Hepatocyte (in vitro differentiated cells): ENCODE results near the gene DENND5B. TPM values are rescaled to one million over a fixed set of nuclear protein-coding genes. Genes with fewer than 3 reads are reported as not detected.
"Not testable (repeated sequence)": the region's sequence is repeated elsewhere in the genome, so short reads cannot be mapped to it uniquely, and the experiment has no call there.

ENCODE experiments used
- DNase-seq: peaks from one replicate; pipeline ENCODE4 v3.0.0-alpha.2; 2016; ENCODE audit warnings: low spot score
- H2AFZ ChIP-seq: fragments of 200-600 bp; sonication (generic); 2 replicates; pipeline ENCODE4 v1.6.0; 2016; ENCODE audit warnings: antibody characterized with exemption, mild to moderate bottlenecking
- H3K27ac ChIP-seq: fragments of 200-600 bp; sonication (generic); 2 replicates; pipeline ENCODE4 v1.5.1; 2016; ENCODE audit warnings: mild to moderate bottlenecking
- H3K27me3 ChIP-seq: fragments of 200-600 bp; sonication (generic); 2 replicates; pipeline ENCODE4 v1.6.1; 2016
- H3K36me3 ChIP-seq: fragments of 200-600 bp; sonication (generic); replicated peaks from 2 replicates; pipeline ENCODE4 v1.5.1; 2016; ENCODE audit warnings: low read depth; ENCODE audit not compliant: insufficient read depth
- H3K4me1 ChIP-seq: fragments of 200-600 bp; sonication (generic); 2 replicates; pipeline ENCODE4 v1.5.1; 2016; ENCODE audit warnings: mild to moderate bottlenecking, moderate library complexity; ENCODE audit not compliant: insufficient read depth
- H3K4me2 ChIP-seq: fragments of 200-600 bp; sonication (generic); 2 replicates; pipeline ENCODE4 v1.6.0; 2016
- H3K4me3 ChIP-seq: fragments of 200-600 bp; sonication (generic); 2 replicates; pipeline ENCODE4 v1.5.1; 2016; ENCODE audit warnings: mild to moderate bottlenecking
- H3K79me2 ChIP-seq: fragments of 200-600 bp; sonication (generic); 2 replicates; pipeline ENCODE4 v1.6.0; 2017; ENCODE audit warnings: mild to moderate bottlenecking
- H3K9me2 ChIP-seq: fragments of 200-600 bp; sonication (generic); replicated peaks from 2 replicates; pipeline ENCODE4 v1.6.0; 2017; ENCODE audit warnings: mild to moderate bottlenecking; ENCODE audit not compliant: insufficient read depth
- H3K9me3 ChIP-seq: fragments of 200-600 bp; sonication (generic); 2 replicates; pipeline ENCODE4 v1.5.1; 2016; ENCODE audit warnings: low read depth, mild to moderate bottlenecking
- H4K20me1 ChIP-seq: fragments of 200-600 bp; sonication (generic); 2 replicates; pipeline ENCODE4 v1.6.0; 2016; ENCODE audit warnings: mild to moderate bottlenecking; ENCODE audit not compliant: insufficient read depth, poor library complexity, severe bottlenecking
- CTCF ChIP-seq: fragments of 200-600 bp; sonication (generic); IDR thresholded peaks from 2 replicates; pipeline ENCODE4 v1.5.1; 2016; ENCODE audit warnings: antibody characterized with exemption, mild to moderate bottlenecking; ENCODE audit not compliant: poor library complexity
- EZH2 ChIP-seq: fragments of 200-600 bp; sonication (generic); IDR thresholded peaks from 2 replicates; pipeline ENCODE4 v1.6.1; 2016; ENCODE audit warnings: antibody characterized with exemption, mild to moderate bottlenecking, borderline replicate concordance
- EZH2phosphoT487 ChIP-seq: fragments of 200-600 bp; sonication (generic); IDR thresholded peaks from one replicate; pipeline ENCODE4 v1.6.1; 2018; ENCODE audit warnings: antibody characterized with exemption, mild to moderate bottlenecking, low read depth, moderate library complexity; ENCODE audit not compliant: unreplicated experiment, severe bottlenecking
- WGBS: methylation state at CpG from one replicate; pipeline ENCODE4 v1.1.6; 2016; ENCODE audit warnings: low lambda C conversion rate; ENCODE audit errors: missing lambda C conversion rate; 5-methylcytosine and 5-hydroxymethylcytosine counted together
- polyA plus RNA-seq: library from polyadenylated mRNA; unstranded; fragments of >200 nt; fragmentation: Nextera tagmentation; extraction: Ambion mirVana; gene quantifications from 2 replicates; pipeline ENCODE4 v1.2.1, GENCODE V29; 2016
- total RNA-seq: library from RNA; depleted of rRNA; stranded (reverse); fragments of >200 nt; gene quantifications from 2 replicates; pipeline ENCODE4 v1.2.3, GENCODE V29; 2014

DENND5B gene
- total and polyA plus RNA-seq, 2 experiments from 2014 or later, result 10.4 to 24.9 TPM

- 78% methylated on average over 3 of the region's 3 CpGs for WGBS
- TF ChIP-seq EZH2phosphoT487 (no peak), CTCF (no peak), EZH2 (no peak)
- H3K4me2 ChIP-seq, result no peak overlapping the region
- H3K36me3 ChIP-seq, result no peaks in the 10 kb centered on the region
- DNase-seq, result no peak
- peaks cover 8% of the 10 kb centered on the region for H4K20me1 ChIP-seq
- H3K9me3 ChIP-seq, result no peaks in the 10 kb centered on the region
- H3K27me3 ChIP-seq, result no peaks in the 10 kb centered on the region
- H3K79me2 ChIP-seq, result peaks cover 96% of the 10 kb centered on the region
- no peaks in the 10 kb centered on the region for H3K9me2 ChIP-seq
- no peak overlapping the region for H3K4me3 ChIP-seq
- H3K27ac ChIP-seq, result no peak overlapping the region
- H3K4me1 ChIP-seq, result no peaks in the 10 kb centered on the region
- no peak overlapping the region for H2AFZ ChIP-seq
Measured at GRCh38 chr12:31582155-31582554, 8.8 kb downstream of the DENND5B start.

GRCh38 chr12:31578632-31579031 is 12.3 kb downstream of the DENND5B start:
- no peak overlapping the region for H3K27ac ChIP-seq

DNA sequence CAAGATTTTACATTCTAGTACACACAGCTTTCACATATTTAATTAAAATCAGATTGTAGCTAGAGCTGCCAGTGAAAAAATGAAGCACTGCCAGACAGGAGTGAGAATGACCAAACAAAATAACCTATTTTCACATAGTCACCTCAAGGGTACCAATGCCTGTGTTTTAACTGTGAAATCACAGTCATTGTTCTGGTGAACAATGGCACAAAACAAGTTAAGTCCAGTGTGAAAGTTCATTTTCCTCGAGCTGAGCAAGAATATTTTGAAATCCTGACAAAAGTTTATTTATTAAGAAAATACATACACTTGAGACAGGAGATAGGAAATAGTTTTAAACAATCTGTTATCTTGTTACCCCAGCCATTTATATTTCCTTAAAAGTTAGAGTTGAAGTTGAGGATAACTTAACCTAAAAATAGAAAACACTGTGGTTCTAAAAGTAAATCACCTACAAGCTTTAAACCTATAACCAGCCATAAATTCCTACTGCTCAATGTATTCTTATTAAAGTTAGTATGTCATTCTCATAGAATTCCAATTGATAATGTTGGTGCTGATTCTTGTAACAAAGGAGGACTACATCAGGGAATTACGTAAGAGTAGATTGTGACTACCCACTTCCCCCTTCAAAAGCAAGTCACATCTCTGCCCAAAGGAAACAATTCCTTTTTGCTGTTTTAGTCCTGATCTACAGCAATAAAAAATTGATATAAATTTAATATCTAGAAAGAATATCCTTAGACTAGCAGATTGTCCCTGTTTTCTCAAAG is 15.9 kb downstream of the DENND5B start:
- Histone ChIP-seq H3K36me3 (no peaks in the 10 kb centered on the region), H3K4me2 (no peak overlapping the region), H3K27ac (no peak overlapping the region), H2AFZ (no peak overlapping the region), H4K20me1 (peaks cover 12% of the 10 kb centered on the region), H3K4me3 (no peak overlapping the region), H3K9me2 (no peaks in the 10 kb centered on the region), H3K79me2 (peaks cover 91% of the 10 kb centered on the region), H3K9me3 (no peaks in the 10 kb centered on the region), H3K27me3 (no peaks in the 10 kb centered on the region), H3K4me1 (peaks cover 7% of the 10 kb centered on the region)
- DNase-seq, result no peak
- TF ChIP-seq EZH2phosphoT487, result no peak
- no peak for TF ChIP-seq EZH2
- TF ChIP-seq CTCF, result no peak
- WGBS, result 62% methylated on average over 2 of the region's 2 CpGs

More at GRCh38 chr12:31578632-31579031, 12.3 kb downstream of the DENND5B start:
- H3K79me2 ChIP-seq, result peaks cover 96% of the 10 kb centered on the region
- H3K4me1 ChIP-seq, result no peaks in the 10 kb centered on the region
- no peaks in the 10 kb centered on the region for H3K36me3 ChIP-seq
- peaks cover 5% of the 10 kb centered on the region for H4K20me1 ChIP-seq
- TF ChIP-seq EZH2 (no peak), EZH2phosphoT487 (no peak), CTCF (no peak)
- 80% methylated on average over 2 of the region's 2 CpGs for WGBS
- no peak overlapping the region for H3K4me3 ChIP-seq
- H3K9me2 ChIP-seq, result no peaks in the 10 kb centered on the region
- H3K9me3 ChIP-seq, result no peaks in the 10 kb centered on the region
- DNase-seq, result no peak
- H3K27me3 ChIP-seq, result no peaks in the 10 kb centered on the region
- H2AFZ ChIP-seq, result no peak overlapping the region
- no peak overlapping the region for H3K4me2 ChIP-seq

GRCh38 chr12:31574367-31574766 is 16.6 kb downstream of the DENND5B start:
- WGBS, result 93% methylated on average over 7 of the region's 7 CpGs
- H3K36me3 ChIP-seq, H3K4me3 ChIP-seq, H3K9me2 ChIP-seq, H3K9me3 ChIP-seq, H3K27me3 ChIP-seq, H3K4me2 ChIP-seq, H3K4me1 ChIP-seq, DNase-seq, H3K27ac ChIP-seq, H2AFZ ChIP-seq: not testable (repeated sequence)
- Histone ChIP-seq H4K20me1 (peaks cover 12% of the 10 kb centered on the region), H3K79me2 (peaks cover 91% of the 10 kb centered on the region)
